ENCODE data around the gene IPO5. TPM values are rescaled to one million over a fixed set of nuclear protein-coding genes. Genes with fewer than 3 reads are reported as not detected.

Gene IPO5
- total RNA-seq, 1 experiment from 2014 or later, result 46.3 TPM

DNA sequence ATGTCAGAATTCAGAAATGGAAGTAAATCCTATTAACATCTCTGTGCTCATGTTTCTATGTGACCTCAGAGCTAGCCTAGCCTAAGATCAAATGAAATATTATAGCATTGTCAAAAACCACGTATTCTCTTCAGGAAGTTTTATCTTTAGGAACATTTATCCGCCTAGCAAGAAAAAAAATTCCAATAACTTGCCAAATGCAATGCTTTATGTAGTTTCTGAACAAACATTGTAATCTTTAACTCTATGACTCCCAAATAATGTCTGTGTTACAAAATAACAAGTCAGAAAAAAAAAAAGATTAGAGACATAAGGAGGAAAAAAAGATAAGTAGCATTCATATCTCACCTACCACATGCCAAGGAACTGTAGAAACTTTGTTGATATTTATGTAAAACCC is 18.4 kb upstream of the IPO5 start:
- Mint-ChIP-seq H3K4me3 (ENCODE audit: low read depth, unreplicated experiment) (no peak overlapping the region), H3K4me1 (ENCODE audit: low read depth, unreplicated experiment) (no peaks in the 10 kb centered on the region), H3K27me3 (ENCODE audit: unreplicated experiment) (no peaks in the 10 kb centered on the region), H3K27ac (ENCODE audit: unreplicated experiment) (no peak overlapping the region), H3K9me3 (ENCODE audit: low read depth, unreplicated experiment) (no peaks in the 10 kb centered on the region), H3K36me3 (ENCODE audit: insufficient read depth, unreplicated experiment) (no peaks in the 10 kb centered on the region)
- no peak for DNase-seq
- CTCF ChIA-PET, result no interaction called here
- TF ChIP-seq, protein P1, sequence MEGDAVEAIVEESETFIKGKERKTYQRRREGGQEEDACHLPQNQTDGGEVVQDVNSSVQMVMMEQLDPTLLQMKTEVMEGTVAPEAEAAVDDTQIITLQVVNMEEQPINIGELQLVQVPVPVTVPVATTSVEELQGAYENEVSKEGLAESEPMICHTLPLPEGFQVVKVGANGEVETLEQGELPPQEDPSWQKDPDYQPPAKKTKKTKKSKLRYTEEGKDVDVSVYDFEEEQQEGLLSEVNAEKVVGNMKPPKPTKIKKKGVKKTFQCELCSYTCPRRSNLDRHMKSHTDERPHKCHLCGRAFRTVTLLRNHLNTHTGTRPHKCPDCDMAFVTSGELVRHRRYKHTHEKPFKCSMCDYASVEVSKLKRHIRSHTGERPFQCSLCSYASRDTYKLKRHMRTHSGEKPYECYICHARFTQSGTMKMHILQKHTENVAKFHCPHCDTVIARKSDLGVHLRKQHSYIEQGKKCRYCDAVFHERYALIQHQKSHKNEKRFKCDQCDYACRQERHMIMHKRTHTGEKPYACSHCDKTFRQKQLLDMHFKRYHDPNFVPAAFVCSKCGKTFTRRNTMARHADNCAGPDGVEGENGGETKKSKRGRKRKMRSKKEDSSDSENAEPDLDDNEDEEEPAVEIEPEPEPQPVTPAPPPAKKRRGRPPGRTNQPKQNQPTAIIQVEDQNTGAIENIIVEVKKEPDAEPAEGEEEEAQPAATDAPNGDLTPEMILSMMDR (IDR thresholded peaks at IDR 0.05; ENCODE audit: unreplicated experiment), result no peak
- intact Hi-C loops (cut with micrococcal nuclease; ENCODE audit: unreplicated experiment), result no loop called here
- BruUV-seq (replicated peaks), result no TSS peak

DNA sequence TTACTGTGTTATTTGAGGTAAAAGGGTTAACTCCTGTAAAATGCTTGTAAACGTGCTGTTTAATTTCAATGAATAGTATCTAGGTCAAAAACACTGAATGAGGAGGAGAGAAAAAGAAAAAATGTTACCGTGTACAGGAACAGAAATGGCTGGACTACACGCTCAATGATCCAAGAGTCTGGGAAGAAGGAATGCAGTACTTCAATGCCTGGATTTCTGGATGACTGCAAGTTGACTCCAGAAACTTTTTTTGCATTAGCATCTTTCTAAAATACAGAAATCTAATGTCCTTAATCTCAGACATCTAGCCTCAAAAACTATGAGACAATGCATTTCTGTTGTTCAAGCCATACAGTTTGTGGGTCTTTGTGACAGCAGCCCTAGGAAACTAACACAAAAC is 17.4 kb upstream of the IPO5 start:
- TF ChIP-seq, protein P1 (IDR thresholded peaks at IDR 0.05; ENCODE audit: unreplicated experiment), result no peak
- H3K36me3 Mint-ChIP-seq (ENCODE audit: insufficient read depth, unreplicated experiment), result no peaks in the 10 kb centered on the region
- no peaks in the 10 kb centered on the region for H3K4me1 Mint-ChIP-seq (ENCODE audit: low read depth, unreplicated experiment)
- H3K27ac Mint-ChIP-seq (ENCODE audit: unreplicated experiment), result no peak overlapping the region
- DNase-seq, result no peak
- no peaks in the 10 kb centered on the region for H3K9me3 Mint-ChIP-seq (ENCODE audit: low read depth, unreplicated experiment)
- intact Hi-C loops (cut with micrococcal nuclease; ENCODE audit: unreplicated experiment), result no loop called here
- no peak overlapping the region for H3K4me3 Mint-ChIP-seq (ENCODE audit: low read depth, unreplicated experiment)
- no TSS peak for BruUV-seq (replicated peaks)
- H3K27me3 Mint-ChIP-seq (ENCODE audit: unreplicated experiment), result no peaks in the 10 kb centered on the region
- CTCF ChIA-PET, result no interaction called here

DNA sequence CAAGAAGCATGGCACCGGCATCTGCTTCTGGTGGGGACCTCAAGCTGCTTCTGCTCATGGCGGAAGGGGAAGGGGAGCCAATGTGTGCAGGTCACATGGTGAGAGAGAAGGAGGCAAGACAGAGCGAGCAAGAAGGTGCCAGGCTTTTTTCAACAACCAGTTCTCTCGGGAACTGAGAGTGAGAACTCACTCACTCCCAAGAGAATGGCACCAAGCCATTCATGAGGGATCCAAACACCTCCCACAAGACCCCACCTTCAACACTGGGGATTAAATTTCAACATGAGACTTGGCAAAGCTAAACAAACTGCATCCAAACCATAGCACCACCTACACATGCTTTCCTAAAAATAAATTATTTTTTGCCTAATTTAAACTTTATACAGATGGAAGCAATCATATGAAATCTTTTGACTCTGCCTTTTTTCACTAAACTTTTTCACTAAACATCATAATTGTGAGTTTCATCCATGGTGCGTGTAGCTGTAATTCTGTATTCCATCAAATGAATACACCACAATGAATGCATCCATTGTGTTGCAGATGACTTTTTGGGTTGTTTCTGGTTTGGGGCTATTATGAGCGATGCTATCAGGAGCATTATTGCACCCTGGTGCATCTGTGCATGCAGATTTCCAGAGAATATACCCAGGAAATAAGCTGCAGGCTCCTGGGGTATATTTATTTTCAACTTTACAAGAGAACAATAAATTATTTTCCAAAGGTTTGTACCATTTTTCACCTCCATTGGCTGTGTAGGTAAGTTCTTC is 14.6 kb upstream of the IPO5 start:
- TF ChIP-seq, protein P1 (IDR thresholded peaks at IDR 0.05; ENCODE audit: unreplicated experiment), result no peak
- Mint-ChIP-seq H3K9me3 (ENCODE audit: low read depth, unreplicated experiment) (no peaks in the 10 kb centered on the region), H3K36me3 (ENCODE audit: insufficient read depth, unreplicated experiment) (no peaks in the 10 kb centered on the region), H3K4me3 (ENCODE audit: low read depth, unreplicated experiment) (no peak overlapping the region), H3K4me1 (ENCODE audit: low read depth, unreplicated experiment) (no peaks in the 10 kb centered on the region), H3K27ac (ENCODE audit: unreplicated experiment) (no peak overlapping the region), H3K27me3 (ENCODE audit: unreplicated experiment) (no peaks in the 10 kb centered on the region)
- intact Hi-C loops (cut with micrococcal nuclease; ENCODE audit: unreplicated experiment), result no loop called here
- BruUV-seq (replicated peaks), result no TSS peak
- DNase-seq, result no peak
- CTCF ChIA-PET, result no interaction called here

DNA sequence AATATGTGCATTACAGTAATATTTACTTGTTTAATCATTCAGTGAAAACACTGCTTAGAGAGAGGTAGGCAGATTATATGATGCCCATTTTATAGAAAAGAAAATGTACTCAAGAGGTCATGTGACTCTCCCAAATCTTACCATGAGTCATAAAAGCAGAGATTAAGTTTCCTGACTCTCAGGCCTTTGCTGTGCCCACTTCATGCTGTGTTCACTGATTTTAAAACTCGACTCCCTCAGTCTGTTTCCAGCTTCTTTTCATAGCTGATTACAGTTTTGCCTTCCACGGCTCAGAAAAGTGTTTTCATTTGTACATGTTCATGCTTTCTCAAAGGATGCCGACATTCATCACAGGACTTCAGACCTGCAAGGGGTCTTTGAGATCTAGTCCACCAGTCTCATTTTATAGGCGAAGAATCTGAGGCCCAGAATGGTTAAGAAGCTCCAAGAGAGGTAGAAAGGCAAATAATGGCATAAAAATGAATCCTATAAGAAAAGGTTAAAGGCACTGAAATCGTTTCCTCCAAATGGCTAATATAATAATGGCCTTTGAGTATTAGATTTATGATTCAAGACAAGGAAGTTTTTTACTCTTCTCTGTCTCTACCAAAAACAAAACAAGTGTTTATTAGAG is 9.0 kb upstream of the IPO5 start:
- CTCF ChIA-PET, result interaction anchor here (0.6 kb wide), 1 partner anchor 375 kb away, joined by 3 read pairs; no protein-coding TSS in a partner anchor
- Mint-ChIP-seq H3K27me3 (ENCODE audit: unreplicated experiment) (no peaks in the 10 kb centered on the region), H3K9me3 (ENCODE audit: low read depth, unreplicated experiment) (no peaks in the 10 kb centered on the region), H3K4me1 (ENCODE audit: low read depth, unreplicated experiment) (no peaks in the 10 kb centered on the region), H3K4me3 (ENCODE audit: low read depth, unreplicated experiment) (no peak overlapping the region), H3K36me3 (ENCODE audit: insufficient read depth, unreplicated experiment) (no peaks in the 10 kb centered on the region), H3K27ac (ENCODE audit: unreplicated experiment) (no peak overlapping the region)
- DNase-seq, result no peak
- intact Hi-C loops (cut with micrococcal nuclease; ENCODE audit: unreplicated experiment), result no loop called here
- no TSS peak for BruUV-seq (replicated peaks)
- TF ChIP-seq, protein P1 (IDR thresholded peaks at IDR 0.05; ENCODE audit: unreplicated experiment), result no peak

Measured in Calu3 (cell line).